IgD-negative memory B cell (primary cell): ENCODE data around the gene GDAP2. TPM values are rescaled to one million over a fixed set of nuclear protein-coding genes. Genes with fewer than 3 reads are reported as not detected.
"Not testable (repeated sequence)": the region's sequence is repeated elsewhere in the genome, so short reads cannot be mapped to it uniquely, and the experiment has no call there.

ENCODE experiments used
- H3K27ac Mint-ChIP-seq, 3 donors: one replicate each; pipeline ENCODE4 v1.8.0; 2020 to 2022; ENCODE audit warnings: mild to moderate bottlenecking in 3 of 3, mixed read lengths in 3 of 3, moderate library complexity in 1 of 3
- H3K27me3 Mint-ChIP-seq: one replicate; pipeline ENCODE4 v1.8.0; 2021; ENCODE audit warnings: mixed read lengths
- H3K36me3 Mint-ChIP-seq: one replicate; pipeline ENCODE4 v1.8.0; 2020; ENCODE audit warnings: mild to moderate bottlenecking, mixed read lengths
- H3K4me1 Mint-ChIP-seq, 3 donors: one replicate each; pipeline ENCODE4 v1.8.0; 2020 to 2022; ENCODE audit warnings: mixed read lengths in 3 of 3, mild to moderate bottlenecking in 1 of 3
- H3K4me3 Mint-ChIP-seq, 4 donors: one replicate each; pipeline ENCODE4 v1.8.0; 2020 to 2022; ENCODE audit warnings: mild to moderate bottlenecking in 4 of 4, mixed read lengths in 4 of 4, moderate library complexity in 3 of 4
- H3K9me3 Mint-ChIP-seq, 3 donors: one replicate each; pipeline ENCODE4 v1.8.0; 2020 to 2021; ENCODE audit warnings: mixed read lengths in 3 of 3, mild to moderate bottlenecking in 1 of 3
- polyA plus RNA-seq: library from polyadenylated mRNA; unstranded; fragments of 300-500 nt; fragmentation: Illumina TruSeq; gene quantifications from one replicate; pipeline ENCODE4 v1.2.3, GENCODE V29; 2021

The GDAP2 gene
- polyA plus RNA-seq, 1 donor from 2014 or later: 11.6 TPM

- Mint-ChIP-seq H3K4me1 (peaks cover 0 to 2% (median 0%) of the 10 kb centered on the region in 3 donors), H3K36me3 (peaks cover 21% of the 10 kb centered on the region), H3K27me3 (no peaks in the 10 kb centered on the region), H3K9me3 (peaks cover 0 to 7% (median 6%) of the 10 kb centered on the region in 3 donors), H3K27ac (no peak overlapping the region), H3K4me3 (no peak overlapping the region)
Measured at GRCh38 chr1:117879284-117879683, 50.1 kb downstream of the GDAP2 start.

GRCh38 chr1:117877823-117878222 lies 51.6 kb downstream of the GDAP2 start:
- Mint-ChIP-seq H3K27ac (no peak overlapping the region), H3K4me3 (no peak overlapping the region), H3K4me1 (peaks cover 0 to 2% (median 0%) of the 10 kb centered on the region in 3 donors), H3K36me3 (peaks cover 31% of the 10 kb centered on the region), H3K27me3 (no peaks in the 10 kb centered on the region), H3K9me3 (peaks cover 3 to 17% (median 8%) of the 10 kb centered on the region in 3 donors)

GRCh38 chr1:117871013-117871412 lies 58.4 kb downstream of the GDAP2 start:
- H3K27ac Mint-ChIP-seq: no peak overlapping the region
- peaks cover 5 to 22% (median 8%) of the 10 kb centered on the region in 3 donors for H3K9me3 Mint-ChIP-seq
- no peak overlapping the region for H3K4me3 Mint-ChIP-seq
- H3K36me3 Mint-ChIP-seq: peaks cover 46% of the 10 kb centered on the region
- peaks cover 0 to 2% (median 0%) of the 10 kb centered on the region in 3 donors for H3K4me1 Mint-ChIP-seq
- no peaks in the 10 kb centered on the region for H3K27me3 Mint-ChIP-seq

GRCh38 chr1:117861694-117862093 lies 67.7 kb downstream of the GDAP2 start:
- peaks cover 19% of the 10 kb centered on the region for H3K36me3 Mint-ChIP-seq
- H3K27me3 Mint-ChIP-seq: no peaks in the 10 kb centered on the region
- no peaks in the 10 kb centered on the region for H3K4me1 Mint-ChIP-seq
- H3K27ac Mint-ChIP-seq: no peak overlapping the region
- peaks cover 0 to 5% (median 2%) of the 10 kb centered on the region in 3 donors for H3K9me3 Mint-ChIP-seq
- no peak overlapping the region for H3K4me3 Mint-ChIP-seq

GRCh38 chr1:117860896-117861610 lies 68.4 kb downstream of the GDAP2 start:
- no peaks in the 10 kb centered on the region for H3K27me3 Mint-ChIP-seq
- H3K4me1 Mint-ChIP-seq: no peaks in the 10 kb centered on the region
- H3K9me3 Mint-ChIP-seq: peaks cover 0 to 2% (median 0%) of the 10 kb centered on the region in 3 donors
- peaks cover 13% of the 10 kb centered on the region for H3K36me3 Mint-ChIP-seq
- H3K27ac Mint-ChIP-seq: no peak overlapping the region
- no peak overlapping the region for H3K4me3 Mint-ChIP-seq

- Mint-ChIP-seq H3K27me3 (no peaks in the 10 kb centered on the region), H3K4me1 (no peaks in the 10 kb centered on the region), H3K4me3 (peak overlapping the region in 1 of 4 donors; percentile 65), H3K9me3 (no peaks in the 10 kb centered on the region), H3K36me3 (peaks cover 7% of the 10 kb centered on the region), H3K27ac (no peak overlapping the region)
Measured at GRCh38 chr1:117859901-117860300, 69.5 kb downstream of the GDAP2 start.

- Mint-ChIP-seq H3K36me3 (peaks cover 4% of the 10 kb centered on the region), H3K27ac (no peak overlapping the region), H3K9me3 (no peaks in the 10 kb centered on the region), H3K27me3 (no peaks in the 10 kb centered on the region), H3K4me3 (no peak overlapping the region), H3K4me1 (no peaks in the 10 kb centered on the region)
Measured at GRCh38 chr1:117857418-117857817, 72.0 kb downstream of the GDAP2 start.

GRCh38 chr1:117852853-117853553 lies 76.4 kb downstream of the GDAP2 start:
- Mint-ChIP-seq H3K27me3 (no peaks in the 10 kb centered on the region), H3K4me1 (no peaks in the 10 kb centered on the region), H3K9me3 (peaks cover 0 to 1% (median 0%) of the 10 kb centered on the region in 3 donors), H3K27ac (no peak overlapping the region), H3K36me3 (peaks cover 3% of the 10 kb centered on the region), H3K4me3 (no peak overlapping the region)

- Mint-ChIP-seq H3K4me3 (no peak overlapping the region), H3K27me3 (no peaks in the 10 kb centered on the region), H3K9me3 (peaks cover 0 to 1% (median 0%) of the 10 kb centered on the region in 3 donors)
Measured at GRCh38 chr1:117851687-117852086, 77.7 kb downstream of the GDAP2 start.

GRCh38 chr1:117846674-117847425 lies 82.6 kb downstream of the GDAP2 start:
- Mint-ChIP-seq H3K36me3 (peaks cover 24% of the 10 kb centered on the region), H3K9me3 (peaks cover 9 to 18% (median 11%) of the 10 kb centered on the region in 3 donors), H3K27me3 (no peaks in the 10 kb centered on the region), H3K4me3 (no peak overlapping the region), H3K27ac (no peak overlapping the region), H3K4me1 (no peaks in the 10 kb centered on the region)

More at GRCh38 chr1:117851687-117852086, 77.7 kb downstream of the GDAP2 start:
- Mint-ChIP-seq H3K36me3 (peaks cover 6% of the 10 kb centered on the region), H3K27ac (no peak overlapping the region), H3K4me1 (no peaks in the 10 kb centered on the region)

- Mint-ChIP-seq H3K36me3 (peaks cover 37% of the 10 kb centered on the region), H3K9me3 (peaks cover 9 to 21% (median 11%) of the 10 kb centered on the region in 3 donors)
- H3K4me1 Mint-ChIP-seq, H3K27ac Mint-ChIP-seq, H3K27me3 Mint-ChIP-seq, H3K4me3 Mint-ChIP-seq: not testable (repeated sequence)
Measured at GRCh38 chr1:117844478-117844877, 84.9 kb downstream of the GDAP2 start.

- peaks cover 37% of the 10 kb centered on the region for H3K36me3 Mint-ChIP-seq
Measured at GRCh38 chr1:117843791-117844190, 85.6 kb downstream of the GDAP2 start.

GRCh38 chr1:117842408-117843170 lies 86.8 kb downstream of the GDAP2 start:
- H3K9me3 Mint-ChIP-seq: peaks cover 9 to 23% (median 12%) of the 10 kb centered on the region in 3 donors
- no peaks in the 10 kb centered on the region for H3K27me3 Mint-ChIP-seq
- H3K27ac Mint-ChIP-seq: no peak overlapping the region
- peaks cover 33% of the 10 kb centered on the region for H3K36me3 Mint-ChIP-seq
- H3K4me1 Mint-ChIP-seq: no peaks in the 10 kb centered on the region
- H3K4me3 Mint-ChIP-seq: no peak overlapping the region

More at GRCh38 chr1:117843791-117844190, 85.6 kb downstream of the GDAP2 start:
- no peak overlapping the region for H3K27ac Mint-ChIP-seq
- peak overlapping the region in 1 of 4 donors; percentile 51 for H3K4me3 Mint-ChIP-seq
- peaks cover 9 to 21% (median 10%) of the 10 kb centered on the region in 3 donors for H3K9me3 Mint-ChIP-seq
- no peaks in the 10 kb centered on the region for H3K4me1 Mint-ChIP-seq
- H3K27me3 Mint-ChIP-seq: no peaks in the 10 kb centered on the region

- no peak overlapping the region for H3K4me3 Mint-ChIP-seq
- H3K27me3 Mint-ChIP-seq: no peaks in the 10 kb centered on the region
- H3K27ac Mint-ChIP-seq: no peak overlapping the region
- H3K4me1 Mint-ChIP-seq: no peaks in the 10 kb centered on the region
- peaks cover 33% of the 10 kb centered on the region for H3K36me3 Mint-ChIP-seq
- H3K9me3 Mint-ChIP-seq: peaks cover 9 to 23% (median 12%) of the 10 kb centered on the region in 3 donors
Measured at GRCh38 chr1:117841117-117841650, 88.2 kb downstream of the GDAP2 start.
